ENCODE measurements around the gene SEC61A2.

Gene SEC61A2

DNA sequence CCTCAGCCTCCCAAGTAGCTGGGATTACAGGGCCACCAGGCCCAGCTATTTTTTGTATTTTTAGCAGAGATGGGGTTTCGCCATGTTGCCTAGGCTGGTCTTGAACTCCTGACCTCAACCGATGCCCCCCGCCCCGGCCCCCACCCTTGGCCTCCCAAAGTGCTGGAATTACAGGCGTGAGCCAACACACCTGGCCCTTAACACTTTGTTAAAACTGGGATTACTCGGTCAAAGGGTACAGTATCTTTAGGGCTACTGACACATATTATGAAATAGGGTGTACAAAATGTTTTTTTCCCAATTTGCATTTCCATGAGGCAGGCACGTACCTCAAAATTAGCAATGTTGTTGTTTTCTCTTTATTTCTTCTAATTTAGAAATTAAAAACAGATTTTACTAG is 54.7 kb downstream of the SEC61A2 start:
- TF ChIP-seq, protein P1, sequence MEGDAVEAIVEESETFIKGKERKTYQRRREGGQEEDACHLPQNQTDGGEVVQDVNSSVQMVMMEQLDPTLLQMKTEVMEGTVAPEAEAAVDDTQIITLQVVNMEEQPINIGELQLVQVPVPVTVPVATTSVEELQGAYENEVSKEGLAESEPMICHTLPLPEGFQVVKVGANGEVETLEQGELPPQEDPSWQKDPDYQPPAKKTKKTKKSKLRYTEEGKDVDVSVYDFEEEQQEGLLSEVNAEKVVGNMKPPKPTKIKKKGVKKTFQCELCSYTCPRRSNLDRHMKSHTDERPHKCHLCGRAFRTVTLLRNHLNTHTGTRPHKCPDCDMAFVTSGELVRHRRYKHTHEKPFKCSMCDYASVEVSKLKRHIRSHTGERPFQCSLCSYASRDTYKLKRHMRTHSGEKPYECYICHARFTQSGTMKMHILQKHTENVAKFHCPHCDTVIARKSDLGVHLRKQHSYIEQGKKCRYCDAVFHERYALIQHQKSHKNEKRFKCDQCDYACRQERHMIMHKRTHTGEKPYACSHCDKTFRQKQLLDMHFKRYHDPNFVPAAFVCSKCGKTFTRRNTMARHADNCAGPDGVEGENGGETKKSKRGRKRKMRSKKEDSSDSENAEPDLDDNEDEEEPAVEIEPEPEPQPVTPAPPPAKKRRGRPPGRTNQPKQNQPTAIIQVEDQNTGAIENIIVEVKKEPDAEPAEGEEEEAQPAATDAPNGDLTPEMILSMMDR (IDR thresholded peaks at IDR 0.05): no peak

DNA sequence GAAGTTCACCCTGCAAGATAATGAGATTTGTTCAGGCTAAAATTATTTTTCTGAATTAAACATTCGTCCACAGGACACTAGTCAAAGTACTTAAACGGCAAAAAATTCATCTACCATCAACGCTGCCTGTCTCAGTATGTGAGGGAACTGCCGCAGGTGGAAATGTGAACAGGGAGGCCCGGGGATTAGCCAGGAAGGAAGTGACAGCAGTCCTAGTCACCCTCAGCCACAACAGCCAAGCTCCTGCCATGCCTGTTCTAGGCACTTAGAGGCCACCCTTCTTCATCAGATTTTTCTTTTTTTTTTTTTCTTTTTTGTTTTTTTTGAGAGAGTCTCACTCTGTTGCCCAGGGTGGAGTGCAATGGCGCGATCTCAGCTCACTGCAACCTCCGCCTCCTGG is 56.8 kb downstream of the SEC61A2 start:
- TF ChIP-seq, protein P1 (IDR thresholded peaks at IDR 0.05): no peak

DNA sequence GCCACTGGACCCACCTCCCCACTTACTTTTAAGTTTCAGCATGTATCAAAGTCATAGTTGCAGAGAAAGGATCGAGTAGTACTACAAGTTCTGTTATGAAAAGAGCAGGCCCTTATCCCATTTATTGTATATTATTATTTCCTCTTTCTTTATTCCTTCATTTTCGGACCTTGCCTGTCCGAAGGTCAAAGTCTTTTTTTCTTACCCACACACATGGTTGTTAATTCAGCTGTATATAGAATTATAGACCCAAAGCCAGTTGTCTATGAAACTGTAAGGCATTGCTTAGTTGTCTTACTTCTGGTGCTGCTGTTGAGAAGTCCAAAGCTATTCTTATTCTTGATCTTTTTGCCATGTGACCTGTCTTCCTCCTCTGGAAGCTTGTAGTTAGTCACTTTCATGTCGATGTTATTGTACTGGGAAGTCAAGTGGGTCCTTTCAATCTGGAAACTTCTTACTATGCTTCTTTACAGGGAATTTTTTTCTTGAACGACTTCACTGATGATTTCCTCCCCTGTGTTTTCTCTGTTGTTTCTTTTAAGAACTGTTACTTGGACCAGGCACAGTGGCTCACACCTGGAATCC is 57.9 kb downstream of the SEC61A2 start:
- TF ChIP-seq, protein P1 (IDR thresholded peaks at IDR 0.05): no peak

DNA sequence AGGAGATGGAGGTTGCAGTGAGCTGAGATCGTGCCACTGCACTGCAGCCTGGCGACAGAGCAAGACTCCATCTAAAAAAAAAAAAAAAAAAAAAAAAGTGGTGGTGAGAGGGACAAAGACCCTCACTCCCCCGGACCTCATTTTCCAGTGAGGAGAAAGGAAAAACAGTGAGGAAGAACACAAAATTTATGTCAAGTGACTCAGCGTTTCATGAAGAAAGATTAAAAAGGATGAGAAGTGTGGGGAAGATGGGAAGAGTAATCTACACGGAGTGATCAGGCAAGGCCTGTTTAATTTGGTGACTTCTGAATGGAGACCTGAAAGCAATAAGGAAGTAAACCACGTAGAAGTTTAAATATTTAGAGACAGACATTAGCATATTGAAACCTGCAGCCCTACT is 59.2 kb downstream of the SEC61A2 start:
- TF ChIP-seq, protein P1 (IDR thresholded peaks at IDR 0.05): no peak

DNA sequence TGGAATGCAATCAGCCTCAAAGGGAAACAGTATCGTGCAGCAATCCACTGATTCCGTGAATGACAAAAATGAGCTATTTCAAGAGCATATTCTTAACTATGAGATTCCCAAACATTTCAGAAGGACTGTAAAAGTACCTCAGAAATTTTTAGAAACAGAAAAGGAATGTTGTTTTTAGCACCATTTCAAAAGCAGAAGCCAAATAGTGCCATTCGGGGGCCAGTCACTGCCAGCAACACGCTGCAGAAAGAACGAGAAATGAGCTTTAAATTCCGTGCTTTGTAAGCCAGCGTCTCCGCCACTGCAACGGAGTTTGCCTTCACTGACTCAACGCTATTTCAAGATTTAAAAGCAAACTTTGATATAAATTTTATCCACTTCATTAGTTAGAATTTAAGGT is 59.9 kb downstream of the SEC61A2 start:
- TF ChIP-seq, protein P1 (IDR thresholded peaks at IDR 0.05): no peak

DNA sequence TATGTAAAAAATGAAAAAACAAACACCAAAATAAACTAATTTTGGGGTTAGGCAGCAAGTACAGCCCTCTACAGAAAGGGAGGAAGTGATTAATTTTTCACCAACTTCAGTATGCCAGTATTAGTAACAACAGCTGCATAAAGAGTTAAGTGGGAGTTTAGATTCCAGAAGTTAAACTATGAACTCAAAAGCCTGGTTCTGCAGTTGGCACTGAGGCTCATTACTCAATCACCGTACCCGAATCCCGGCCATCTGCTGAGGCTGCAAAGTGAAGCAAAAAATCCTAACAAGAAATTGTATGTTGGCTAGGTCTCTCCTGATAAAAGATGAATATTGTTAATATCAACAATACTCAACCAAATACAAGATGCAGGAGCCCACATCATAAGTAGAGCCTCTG is 62.2 kb downstream of the SEC61A2 start:
- TF ChIP-seq, protein P1 (IDR thresholded peaks at IDR 0.05): no peak

DNA sequence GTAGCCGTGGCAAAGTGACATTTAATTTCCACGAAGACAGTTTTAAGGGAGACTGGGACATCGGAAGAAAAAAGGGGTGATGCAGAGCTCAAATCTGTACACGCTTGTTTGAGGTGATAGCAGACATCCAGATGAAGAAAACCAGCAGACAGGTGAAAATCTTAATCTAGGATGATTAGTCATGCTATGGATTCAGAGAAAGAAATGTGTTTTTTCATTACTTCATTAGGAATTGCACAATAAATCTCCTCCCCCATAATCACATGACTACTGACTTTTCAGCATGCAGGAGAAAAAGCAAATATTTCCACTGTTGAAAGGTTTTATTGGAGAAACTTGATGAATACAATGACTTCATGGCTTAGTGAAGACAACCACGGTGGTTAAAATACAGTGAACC is 63.7 kb downstream of the SEC61A2 start:
- TF ChIP-seq, protein P1 (IDR thresholded peaks at IDR 0.05): no peak

DNA sequence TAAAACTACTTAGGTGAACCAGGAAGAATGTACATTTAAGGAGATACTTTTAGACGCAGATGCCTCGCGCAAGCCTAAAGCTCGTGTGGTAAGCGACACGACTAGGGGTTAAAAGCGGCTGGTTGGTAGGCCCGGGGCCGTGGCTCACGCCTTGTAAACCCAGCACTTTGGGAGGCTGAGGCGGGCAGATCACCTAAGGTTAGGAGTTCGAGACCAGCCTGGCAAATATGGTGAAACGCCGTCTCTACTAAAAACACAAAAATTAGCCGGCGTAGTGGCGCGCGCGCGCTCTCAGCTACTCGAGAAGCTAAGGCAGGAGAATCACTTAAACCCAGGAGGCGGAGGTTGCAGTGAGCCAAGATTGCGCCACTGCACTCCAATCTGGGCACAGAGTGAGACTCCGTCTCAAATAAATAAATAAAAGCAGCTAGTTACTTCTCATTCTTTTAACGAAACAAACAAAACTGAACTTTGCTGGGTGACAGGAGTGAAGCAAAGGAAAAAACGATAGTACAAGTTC is 65.3 kb downstream of the SEC61A2 start:
- TF ChIP-seq, protein P1 (IDR thresholded peaks at IDR 0.05): no peak
